HG03457 (cell line): ENCODE measurements around the gene BRD1.
A peak's percentile ranks its signal among the peaks of the same experiment; 100 is the strongest.
"Not testable (repeated sequence)": the region's sequence is repeated elsewhere in the genome, so short reads cannot be mapped to it uniquely, and the experiment has no call there.

ENCODE experiments used
- ATAC-seq: cut with Tn5 transposase; IDR thresholded peaks from one replicate; pipeline ENCODE4 v1.9.1; 2021; ENCODE audit warnings: moderate number of reproducible peaks; ENCODE audit not compliant: unreplicated experiment

Gene BRD1

DNA sequence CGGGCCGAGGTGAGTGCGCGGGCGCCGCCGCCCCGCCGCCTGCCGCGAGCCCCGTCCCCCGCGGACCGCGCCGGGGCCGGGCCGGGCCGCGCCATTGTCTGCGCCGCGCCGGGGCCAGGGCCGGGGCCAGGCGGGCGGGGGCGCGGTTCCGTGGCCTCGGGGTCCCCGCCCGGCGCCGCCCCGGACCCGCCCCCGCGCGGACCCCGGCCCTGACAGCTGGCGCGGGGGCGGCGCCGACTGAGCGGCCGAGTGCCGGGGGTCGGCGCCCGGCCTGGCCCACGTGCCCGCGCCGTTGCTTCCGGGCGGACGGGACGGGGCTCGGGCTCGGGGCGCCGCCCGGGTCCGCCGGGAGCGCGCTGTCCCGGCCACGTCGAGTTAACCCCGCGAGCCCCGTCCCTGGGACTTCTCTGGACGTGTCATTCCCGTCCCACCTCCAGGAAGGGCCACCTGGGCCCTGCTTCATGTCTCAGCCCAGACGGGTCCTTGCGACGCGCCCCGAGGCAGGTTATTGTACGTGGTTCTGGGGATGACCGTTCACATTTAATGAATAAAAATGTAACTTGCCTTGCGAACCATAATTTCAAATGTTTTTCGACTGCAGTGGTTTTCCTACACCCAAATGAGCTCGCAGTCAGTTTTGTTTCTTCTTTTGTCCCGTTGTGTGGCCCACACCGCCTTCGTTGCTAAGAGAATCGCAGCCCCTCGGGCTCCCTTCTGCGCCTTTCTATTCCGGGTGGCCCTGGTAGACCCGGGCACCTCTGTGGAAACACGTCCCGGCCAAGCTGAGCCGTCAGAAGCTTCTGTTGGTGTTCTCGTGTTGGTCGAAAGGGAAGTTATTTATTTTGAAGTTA, 26.5 kb upstream of the BRD1 start:
- ATAC-seq, result peak; percentile 12

DNA sequence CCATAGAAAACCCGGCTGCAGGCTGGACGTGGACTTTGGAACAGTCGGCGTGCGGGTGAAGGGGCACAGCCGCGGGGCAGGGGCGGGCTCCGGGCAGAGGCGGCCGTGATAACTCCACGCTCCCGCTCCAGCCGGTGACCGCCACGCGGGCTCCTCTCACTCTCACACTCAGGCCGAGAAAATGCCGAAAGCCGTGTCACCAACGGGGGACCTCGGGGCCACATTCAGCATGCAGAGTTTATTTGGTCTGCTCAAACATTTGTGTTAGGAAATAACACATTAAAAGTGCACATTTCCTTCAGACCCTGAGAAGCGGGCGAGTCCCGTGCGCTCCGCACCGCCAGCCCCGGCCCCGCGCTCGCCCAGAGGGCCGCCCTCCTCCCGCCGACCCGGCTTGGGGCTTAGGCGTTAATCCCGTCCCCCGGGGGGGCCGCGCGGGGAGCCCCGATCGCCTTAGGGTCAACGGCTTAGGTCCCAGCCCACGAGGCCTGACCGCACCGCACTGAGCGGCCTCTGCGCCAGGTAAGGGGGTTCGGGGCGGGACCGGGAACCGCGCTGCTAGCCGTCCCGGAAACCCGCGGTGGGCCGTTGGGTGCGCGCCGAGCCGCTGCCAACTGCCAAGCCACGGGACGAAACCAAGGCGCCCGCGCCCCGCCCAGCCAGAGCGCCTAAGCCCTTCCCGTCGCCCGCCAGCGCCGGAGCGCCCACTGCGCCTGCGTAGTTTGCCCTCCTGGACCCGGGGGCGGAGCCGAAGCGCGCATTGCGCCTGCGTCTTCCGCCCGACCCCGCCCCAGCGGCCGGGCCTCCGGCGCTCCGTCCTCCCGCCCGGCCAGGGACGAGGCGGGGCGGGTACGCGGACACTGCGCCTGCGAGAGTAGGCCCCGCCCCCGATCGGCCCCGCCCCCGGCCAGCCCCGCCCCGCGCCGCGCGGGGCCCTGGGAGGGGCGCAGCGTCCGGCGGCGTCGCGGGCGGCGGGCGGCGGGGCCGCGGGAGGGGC, 25.5 kb upstream of the BRD1 start, which contains the start of gene ZBED4:
TSS of gene ZBED4 (plus strand) at position 947 of the 997 bp plus-strand sequence. CDS start 29,819 bp downstream, outside the sequence.
- peak; percentile 62 for ATAC-seq

DNA sequence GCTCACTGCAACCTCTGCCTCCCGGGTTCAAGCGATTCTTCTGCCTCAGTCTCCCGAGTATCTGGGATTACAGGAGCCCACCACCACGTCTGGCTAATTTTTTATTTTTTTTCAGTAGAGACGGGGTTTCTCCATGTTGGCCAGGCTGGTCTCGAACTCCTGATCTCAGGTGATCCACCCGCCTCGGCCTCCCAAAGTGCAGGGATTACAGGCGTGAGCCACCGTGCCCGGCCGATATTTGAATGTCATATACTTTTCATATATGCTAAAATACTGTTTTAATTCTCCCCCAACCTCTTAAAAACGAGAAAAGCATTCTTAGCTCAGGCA, 24.9 kb upstream of the BRD1 start:
- not testable (repeated sequence) for ATAC-seq

DNA sequence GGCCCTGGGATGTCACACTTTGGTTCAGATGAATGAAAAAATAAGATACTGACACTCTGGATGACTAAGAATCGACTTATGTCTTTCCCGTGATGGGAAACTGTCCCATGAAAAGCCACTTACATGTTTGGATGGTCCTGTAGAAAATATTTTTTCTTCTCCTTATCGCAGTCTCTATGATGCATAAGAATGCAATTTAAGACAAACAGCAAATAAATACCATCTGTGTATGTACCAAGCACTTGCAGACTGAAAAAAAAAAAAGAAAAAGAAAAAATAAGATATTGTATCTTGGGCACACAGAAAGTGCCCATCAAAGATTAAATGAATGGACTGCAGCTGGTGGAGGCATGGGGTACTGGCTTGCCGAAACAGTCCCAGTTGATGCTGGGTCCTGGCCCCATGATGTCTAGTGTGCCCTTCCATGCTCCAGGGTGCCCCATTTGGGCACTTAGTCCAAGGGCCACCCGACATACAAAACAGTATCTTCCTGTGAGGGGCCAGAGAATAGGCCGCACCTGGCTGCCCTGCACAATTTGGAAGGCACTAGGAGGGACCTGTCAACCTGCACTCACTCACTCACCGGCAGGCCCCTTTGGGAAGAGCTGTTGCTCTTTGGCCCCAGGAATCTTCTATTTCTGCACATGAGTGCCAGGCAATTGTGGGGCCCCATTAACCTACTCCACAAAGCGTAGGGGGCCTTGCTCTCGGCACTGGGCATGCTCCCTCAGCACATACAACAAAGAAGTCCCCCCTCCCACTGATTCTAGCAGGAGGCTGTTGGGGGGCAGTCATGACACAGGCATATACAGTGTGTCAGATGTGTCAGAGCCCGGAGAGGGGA, 23.5 kb upstream of the BRD1 start:
- no peak for ATAC-seq

DNA sequence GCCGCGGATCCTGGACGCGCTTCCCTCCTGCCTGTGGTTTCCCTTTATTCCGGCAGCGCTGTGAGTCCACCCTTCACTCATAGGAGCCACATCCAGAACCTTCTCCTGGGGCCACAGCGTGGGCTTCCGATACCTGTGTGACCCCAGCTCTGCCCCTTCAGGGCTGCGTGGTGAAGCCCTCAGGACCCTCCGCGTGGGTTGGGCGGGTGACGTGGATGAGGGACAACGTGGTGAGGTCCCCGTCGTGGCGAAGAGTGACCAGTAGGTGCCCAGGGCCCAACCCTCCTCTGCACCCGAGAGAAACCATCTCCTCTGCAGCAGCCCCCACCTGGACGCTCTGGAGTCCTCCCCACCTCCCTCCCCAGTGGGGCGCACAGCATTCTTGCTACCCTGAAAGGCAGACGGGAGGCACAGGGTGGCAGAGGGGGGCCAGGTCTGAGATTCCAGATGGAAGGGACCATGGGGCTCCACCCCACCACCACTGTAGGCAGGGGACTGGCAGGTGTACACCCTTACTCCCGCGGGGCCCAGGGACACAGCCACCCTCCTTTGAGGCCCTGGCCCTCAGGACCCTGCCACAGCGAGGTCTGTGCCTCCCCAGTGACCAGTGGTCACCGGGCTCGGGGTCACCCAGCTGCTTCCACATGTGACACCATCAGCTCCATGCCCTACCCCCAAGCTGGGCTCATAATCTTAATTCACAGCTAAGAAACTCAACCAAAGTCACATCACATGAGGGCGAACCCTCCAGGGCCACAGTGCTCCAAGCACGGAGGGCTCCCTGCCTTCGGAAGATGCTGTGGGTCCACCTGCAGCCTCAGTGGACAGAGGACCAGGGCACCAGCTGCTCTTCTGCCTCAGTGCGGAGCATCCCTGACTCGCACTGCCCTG, 22.6 kb upstream of the BRD1 start:
- no peak for ATAC-seq

DNA sequence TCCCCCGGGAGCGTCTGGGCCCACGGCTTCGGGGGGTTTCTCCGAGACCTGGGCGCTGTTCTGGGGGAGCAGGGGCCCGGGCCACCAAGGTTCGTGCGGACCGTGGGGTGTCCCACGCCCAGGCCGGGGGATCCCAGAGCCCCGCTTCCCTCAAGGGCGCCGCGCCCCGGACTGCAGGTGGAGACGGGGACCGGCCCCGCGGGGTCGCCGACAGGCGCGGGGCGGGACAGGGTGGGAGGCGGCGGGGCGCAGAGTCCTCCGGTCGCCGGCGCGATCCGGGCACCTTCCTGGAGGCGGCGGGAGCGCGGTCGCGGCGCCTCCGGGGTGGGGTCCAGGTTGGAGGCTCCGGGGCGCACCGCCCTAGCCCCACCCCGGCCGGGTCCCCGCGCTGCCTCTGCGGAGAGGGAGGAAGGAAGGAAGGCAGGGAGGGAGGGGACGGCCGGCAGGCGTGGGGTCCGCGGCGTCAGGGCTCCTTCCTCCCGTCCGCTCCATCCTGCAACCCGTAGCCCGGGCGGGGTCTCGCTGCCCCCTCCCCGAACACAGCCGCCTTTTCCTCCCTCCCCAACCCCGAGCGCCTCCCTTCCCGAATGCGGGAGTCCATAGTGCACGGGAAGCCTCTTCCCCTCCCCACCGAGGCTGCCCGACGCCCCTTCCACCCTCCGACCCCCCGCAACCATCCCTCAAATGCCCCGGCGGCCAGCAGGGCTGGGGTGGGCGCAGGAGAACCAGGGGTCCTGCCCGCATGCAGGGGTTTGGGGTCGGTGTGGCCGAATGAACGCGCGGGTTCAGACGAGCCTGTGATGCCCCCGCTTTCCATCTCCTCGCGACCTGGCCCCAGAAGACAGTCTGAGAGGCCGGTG, 21.7 kb upstream of the BRD1 start:
- no peak for ATAC-seq

DNA sequence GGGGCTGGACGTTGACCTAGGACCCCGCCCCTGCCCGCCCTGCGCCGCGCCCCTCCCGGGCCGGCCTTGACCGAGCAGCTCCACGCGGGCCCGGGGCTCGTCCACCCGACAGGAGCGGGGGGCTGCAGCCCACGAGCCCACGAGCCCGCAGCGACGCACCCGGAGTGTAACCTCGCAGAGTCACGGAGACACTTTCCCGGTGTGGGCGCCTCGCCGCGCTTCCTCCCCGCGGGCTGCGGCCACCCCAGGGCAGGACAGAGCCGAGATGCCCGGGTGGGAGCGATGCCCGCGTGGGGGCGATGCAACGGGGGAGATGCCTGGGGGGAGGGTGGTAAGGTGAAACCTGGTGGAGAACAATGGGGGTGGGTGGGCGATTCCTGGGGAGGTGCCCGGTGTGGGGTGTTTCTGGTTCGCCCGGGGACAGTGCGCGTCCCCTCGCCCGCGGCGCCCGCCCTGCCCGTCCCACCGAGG, 21.1 kb upstream of the BRD1 start:
- ATAC-seq, result no peak

DNA sequence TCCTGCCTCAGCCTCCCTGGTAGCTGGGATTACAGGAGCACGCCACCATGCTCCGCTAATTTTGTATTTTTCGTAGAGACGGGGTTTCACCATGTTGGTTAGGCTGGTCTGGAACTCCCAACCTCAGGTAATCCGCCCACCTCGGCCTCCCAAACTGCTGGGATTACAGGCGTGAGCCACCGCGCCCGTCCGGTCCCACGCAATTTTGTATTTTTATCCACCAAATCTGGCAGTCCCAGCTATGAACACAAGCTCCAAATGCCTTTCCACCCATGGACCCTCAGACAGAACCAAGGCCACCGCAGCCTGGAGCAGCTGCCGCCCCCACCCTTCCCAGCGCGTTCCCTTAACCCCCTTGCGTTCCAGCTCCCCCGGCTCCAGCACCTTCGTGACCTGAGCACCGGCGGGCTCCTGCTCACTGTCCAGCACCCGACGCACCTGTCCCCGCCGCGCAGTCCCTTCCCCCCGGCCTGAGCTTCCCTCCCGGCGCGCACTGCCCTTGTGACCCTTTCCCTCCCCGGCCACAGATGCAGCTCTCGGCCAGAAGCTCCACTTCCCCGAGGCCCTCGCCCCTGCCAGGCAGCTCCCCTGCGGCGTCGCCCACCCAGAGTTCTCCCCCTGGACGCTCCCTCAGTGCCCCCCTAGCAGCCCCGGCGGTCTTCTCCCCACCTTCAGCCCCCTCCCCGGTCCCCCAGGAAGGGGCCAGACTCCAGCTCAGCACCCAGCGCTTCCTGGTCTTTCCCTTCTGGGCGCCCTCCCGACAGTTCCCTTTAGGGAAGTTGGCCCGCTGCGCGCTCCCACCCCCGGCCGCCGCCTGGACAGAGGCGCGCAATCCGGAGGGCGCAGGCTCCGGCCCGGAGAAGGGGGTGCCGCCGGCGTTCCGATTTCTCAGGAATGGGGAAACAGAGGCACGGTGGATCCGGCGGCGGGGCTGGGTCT, 20.3 kb upstream of the BRD1 start:
- ATAC-seq, result no peak

GRCh38 chr22:49845666-49846459, 18.2 kb upstream of the BRD1 start:
- no peak for ATAC-seq

GRCh38 chr22:49845241-49845640, 17.6 kb upstream of the BRD1 start:
- no peak for ATAC-seq

DNA sequence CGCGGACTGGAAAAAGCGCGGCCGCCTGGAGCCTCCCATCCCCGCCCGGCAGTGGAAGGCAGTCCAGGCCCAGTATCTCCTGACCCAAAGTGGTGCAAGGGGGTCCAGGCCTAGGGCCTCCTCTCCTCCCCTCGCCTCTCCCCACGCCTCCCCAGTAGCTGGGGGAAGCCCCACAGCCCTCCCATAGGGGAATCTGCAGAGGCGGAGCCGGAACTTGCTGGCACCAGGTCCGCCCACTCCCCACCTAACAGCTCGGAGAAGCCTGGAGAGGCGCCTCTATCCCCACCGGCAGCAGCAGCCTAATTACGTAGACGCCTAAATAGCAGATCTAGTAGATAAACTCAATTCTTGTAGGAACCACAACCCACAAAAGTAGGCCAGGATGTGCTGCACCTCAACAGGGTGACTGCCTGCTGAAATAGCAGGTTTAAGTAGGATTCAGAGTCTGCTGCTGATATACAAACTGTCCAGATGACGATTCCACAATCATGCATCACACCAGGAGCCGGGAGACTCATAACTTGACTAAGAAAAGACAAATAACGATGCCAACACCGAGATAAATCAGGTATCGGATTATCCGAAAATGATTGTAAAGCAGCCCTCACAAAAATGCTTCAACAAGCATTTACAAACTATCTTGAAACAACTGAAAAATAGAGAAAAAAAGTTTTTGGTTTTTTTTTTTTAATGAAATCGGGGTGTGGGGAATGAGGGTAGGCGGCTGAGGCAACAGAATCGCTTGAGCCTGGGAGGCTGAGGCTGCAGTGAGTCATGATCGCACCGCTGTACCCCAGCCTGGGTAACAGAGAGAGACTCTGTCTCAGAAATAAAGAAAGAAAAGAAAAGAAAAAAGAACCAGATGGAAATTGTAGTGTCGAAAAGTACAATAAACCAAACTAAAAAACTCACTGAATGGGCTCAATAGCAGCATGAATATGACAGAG, 11.4 kb upstream of the BRD1 start:
- ATAC-seq, result no peak

GRCh38 chr22:49833340-49834007, 5.8 kb upstream of the BRD1 start:
- no peak for ATAC-seq

- no peak for ATAC-seq
Observed at GRCh38 chr22:49829044-49829853, 1.6 kb upstream of the BRD1 start.

- no peak for ATAC-seq
Observed at GRCh38 chr22:49828599-49828965, 909 bp upstream of the BRD1 start.
